ENCODE measurements around the gene MOV10L1.

DNA sequence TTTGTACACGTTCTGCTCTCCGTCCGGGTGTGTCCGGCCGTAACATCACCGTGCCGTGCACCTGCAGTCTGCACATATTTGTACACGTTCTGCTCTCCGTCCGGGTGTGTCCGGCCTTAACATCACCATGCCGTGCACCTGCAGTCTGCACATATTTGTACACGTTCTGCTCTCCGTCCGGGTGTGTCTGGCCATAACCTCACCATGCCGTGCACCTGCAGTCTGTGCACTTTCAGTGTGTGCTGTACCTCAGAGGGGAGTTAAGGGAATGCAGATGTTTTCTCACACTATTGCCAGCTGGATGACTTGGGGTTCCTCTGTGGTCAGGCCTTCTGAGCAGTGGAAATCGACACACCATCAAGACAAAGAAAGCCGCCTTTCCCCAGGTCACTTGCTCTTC lies 35.9 kb upstream of the MOV10L1 start:
- TF ChIP-seq, protein P1, sequence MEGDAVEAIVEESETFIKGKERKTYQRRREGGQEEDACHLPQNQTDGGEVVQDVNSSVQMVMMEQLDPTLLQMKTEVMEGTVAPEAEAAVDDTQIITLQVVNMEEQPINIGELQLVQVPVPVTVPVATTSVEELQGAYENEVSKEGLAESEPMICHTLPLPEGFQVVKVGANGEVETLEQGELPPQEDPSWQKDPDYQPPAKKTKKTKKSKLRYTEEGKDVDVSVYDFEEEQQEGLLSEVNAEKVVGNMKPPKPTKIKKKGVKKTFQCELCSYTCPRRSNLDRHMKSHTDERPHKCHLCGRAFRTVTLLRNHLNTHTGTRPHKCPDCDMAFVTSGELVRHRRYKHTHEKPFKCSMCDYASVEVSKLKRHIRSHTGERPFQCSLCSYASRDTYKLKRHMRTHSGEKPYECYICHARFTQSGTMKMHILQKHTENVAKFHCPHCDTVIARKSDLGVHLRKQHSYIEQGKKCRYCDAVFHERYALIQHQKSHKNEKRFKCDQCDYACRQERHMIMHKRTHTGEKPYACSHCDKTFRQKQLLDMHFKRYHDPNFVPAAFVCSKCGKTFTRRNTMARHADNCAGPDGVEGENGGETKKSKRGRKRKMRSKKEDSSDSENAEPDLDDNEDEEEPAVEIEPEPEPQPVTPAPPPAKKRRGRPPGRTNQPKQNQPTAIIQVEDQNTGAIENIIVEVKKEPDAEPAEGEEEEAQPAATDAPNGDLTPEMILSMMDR (IDR thresholded peaks at IDR 0.05; ENCODE audit: low read depth, low read length) = no peak
- TF ChIP-seq POLR2A (IDR thresholded peaks at IDR 0.05; ENCODE audit: extremely low read depth, insufficient read length) = no peak
